Measurements from ENCODE around the gene PLET1.

DNA sequence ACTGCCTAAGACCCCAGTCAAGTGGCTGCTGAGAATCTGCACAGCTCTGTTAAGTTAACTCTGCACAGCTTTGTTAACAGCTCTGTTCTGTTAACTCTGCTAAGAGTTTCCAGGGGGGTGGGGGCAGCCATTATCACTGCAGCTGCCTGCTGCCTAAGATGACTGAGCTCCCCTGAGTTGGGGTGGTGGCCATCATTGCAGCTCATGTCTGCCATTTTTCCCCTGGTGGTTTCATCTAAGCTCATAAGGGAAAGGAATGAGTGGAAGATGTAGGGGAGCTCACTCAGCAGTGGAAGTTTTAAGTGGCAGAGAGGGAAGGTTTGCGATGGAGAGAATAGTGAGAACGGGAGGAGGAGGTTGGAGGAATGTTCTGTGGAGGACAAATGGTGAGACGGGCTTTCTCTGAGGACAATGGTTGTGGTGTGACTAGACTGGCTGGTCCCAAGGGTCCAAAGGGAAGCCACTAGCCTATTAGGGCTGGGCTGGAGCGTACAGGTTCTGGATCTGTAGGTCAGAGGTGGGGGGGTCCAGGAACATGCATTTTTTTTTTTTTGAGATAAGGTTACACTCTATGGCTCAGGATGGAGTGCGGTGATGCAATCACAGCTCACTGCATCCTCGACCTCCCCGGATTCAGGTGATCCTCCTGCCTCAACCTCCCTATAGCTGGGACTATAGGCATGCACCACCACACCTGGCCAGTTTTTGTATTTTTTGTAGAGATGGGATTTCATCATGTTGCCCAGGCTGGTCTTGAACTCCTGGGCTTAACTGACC lies 13.5 kb upstream of the PLET1 start:
- TF ChIP-seq, protein P1, sequence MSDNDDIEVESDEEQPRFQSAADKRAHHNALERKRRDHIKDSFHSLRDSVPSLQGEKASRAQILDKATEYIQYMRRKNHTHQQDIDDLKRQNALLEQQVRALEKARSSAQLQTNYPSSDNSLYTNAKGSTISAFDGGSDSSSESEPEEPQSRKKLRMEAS (IDR thresholded peaks at IDR 0.05) = no peak
- TF ChIP-seq CEBPB (IDR thresholded peaks at IDR 0.05) = no peak
- TF ChIP-seq RAD21 (IDR thresholded peaks at IDR 0.05; ENCODE audit: low read depth) = no peak
- TF ChIP-seq TAF1 (IDR thresholded peaks at IDR 0.05; ENCODE audit: low read depth) = no peak
- TF ChIP-seq TEAD4 (IDR thresholded peaks at IDR 0.05) = no peak
- TF ChIP-seq TCF12 (IDR thresholded peaks at IDR 0.05; ENCODE audit: low read depth) = no peak
- no peak for TF ChIP-seq EP300 (IDR thresholded peaks at IDR 0.05; ENCODE audit: borderline replicate concordance)
- TF ChIP-seq, protein P2, sequence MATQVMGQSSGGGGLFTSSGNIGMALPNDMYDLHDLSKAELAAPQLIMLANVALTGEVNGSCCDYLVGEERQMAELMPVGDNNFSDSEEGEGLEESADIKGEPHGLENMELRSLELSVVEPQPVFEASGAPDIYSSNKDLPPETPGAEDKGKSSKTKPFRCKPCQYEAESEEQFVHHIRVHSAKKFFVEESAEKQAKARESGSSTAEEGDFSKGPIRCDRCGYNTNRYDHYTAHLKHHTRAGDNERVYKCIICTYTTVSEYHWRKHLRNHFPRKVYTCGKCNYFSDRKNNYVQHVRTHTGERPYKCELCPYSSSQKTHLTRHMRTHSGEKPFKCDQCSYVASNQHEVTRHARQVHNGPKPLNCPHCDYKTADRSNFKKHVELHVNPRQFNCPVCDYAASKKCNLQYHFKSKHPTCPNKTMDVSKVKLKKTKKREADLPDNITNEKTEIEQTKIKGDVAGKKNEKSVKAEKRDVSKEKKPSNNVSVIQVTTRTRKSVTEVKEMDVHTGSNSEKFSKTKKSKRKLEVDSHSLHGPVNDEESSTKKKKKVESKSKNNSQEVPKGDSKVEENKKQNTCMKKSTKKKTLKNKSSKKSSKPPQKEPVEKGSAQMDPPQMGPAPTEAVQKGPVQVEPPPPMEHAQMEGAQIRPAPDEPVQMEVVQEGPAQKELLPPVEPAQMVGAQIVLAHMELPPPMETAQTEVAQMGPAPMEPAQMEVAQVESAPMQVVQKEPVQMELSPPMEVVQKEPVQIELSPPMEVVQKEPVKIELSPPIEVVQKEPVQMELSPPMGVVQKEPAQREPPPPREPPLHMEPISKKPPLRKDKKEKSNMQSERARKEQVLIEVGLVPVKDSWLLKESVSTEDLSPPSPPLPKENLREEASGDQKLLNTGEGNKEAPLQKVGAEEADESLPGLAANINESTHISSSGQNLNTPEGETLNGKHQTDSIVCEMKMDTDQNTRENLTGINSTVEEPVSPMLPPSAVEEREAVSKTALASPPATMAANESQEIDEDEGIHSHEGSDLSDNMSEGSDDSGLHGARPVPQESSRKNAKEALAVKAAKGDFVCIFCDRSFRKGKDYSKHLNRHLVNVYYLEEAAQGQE (IDR thresholded peaks at IDR 0.05; ENCODE audit: low read depth) = no peak
- no peak for TF ChIP-seq CREB1 (IDR thresholded peaks at IDR 0.05; ENCODE audit: low read depth)
